ENCODE results near the gene ZFPL1.

ZFPL1 gene

GRCh38 chr11:65095974-65096806 is 12.2 kb downstream of the ZFPL1 start, which contains the start of gene VPS51:
Gene VPS51 (plus strand): TSS chr11:65096214. CDS start chr11:65096251, 37 bp downstream.
- DNase-seq: peak; percentile 21

DNA sequence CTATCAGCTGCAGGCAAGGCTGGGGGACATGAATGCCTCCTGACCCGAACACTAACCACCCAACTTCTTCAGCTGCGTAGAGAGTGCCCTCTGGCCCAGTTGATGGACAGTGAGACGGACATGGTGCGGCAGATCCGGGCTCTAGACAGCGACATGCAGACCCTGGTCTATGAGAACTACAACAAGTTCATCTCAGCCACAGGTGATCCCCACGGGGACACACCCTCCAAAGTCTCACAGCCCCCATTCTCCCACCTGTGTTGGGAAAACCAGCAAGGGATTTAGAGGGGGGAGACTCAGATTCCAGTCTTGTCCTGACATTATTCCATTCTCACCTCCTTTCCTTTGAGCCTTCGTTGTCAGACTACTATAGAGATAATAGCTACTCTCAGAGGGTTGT is 12.9 kb downstream of the ZFPL1 start:
- DNase-seq: no peak

DNA sequence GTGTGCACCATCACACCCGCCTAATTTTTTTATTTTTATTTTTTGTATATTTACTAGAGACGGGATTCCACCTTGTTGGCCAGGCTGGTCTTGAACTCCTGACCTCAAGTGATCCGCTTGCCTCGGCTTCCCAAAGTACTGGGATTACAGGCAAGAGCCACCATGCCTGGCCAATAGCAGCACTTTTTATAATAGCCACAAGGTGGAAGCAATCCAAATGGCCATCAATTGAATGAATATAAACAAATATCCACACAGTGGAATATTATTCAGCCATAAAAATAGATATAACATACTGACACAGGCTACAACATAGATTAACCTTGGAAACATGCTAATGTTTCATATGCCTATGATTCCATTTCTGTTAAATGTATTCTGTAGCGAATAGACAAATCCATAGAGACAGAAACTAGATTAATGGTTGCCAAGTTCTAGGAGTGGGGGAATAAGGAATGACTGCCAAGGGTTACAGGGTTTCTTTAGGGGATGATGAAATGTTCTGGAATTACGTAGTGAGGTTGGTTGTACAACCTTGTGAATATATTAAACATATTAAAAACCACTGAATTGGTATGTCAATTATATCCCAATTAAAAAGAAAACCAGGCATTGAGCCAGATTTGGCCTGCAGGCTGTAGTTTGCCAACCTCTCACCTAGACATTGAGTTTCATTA is 16.8 kb downstream of the ZFPL1 start:
- DNase-seq: no peak

- DNase-seq: no peak
Observed at GRCh38 chr11:65102142-65103095, 18.4 kb downstream of the ZFPL1 start.

GRCh38 chr11:65103476-65103875 is 19.5 kb downstream of the ZFPL1 start:
- DNase-seq: no peak

DNA sequence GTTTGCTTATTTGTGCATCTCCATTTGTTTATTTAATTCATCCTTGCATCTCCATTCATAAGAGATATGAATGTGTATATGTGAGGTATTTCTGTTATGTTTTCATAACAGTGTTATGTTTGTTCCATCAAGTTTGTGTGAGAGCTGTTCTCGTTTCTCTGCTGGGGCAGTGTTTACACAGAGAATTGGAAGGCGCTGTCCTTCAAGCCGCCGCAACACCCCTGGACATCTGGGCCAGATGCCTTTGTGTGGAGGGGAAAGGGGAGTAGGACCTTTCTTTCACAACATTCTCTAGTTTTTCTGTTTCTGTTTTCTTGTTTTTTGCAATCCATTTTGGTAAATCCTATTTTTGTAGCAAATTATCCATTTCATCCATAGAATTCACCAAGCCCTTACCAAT is 20.6 kb downstream of the ZFPL1 start:
- no peak for DNase-seq

GRCh38 chr11:65107078-65107477 is 23.1 kb downstream of the ZFPL1 start:
- DNase-seq: no peak

- no peak for DNase-seq
Observed at GRCh38 chr11:65107751-65108468, 23.9 kb downstream of the ZFPL1 start.

DNA sequence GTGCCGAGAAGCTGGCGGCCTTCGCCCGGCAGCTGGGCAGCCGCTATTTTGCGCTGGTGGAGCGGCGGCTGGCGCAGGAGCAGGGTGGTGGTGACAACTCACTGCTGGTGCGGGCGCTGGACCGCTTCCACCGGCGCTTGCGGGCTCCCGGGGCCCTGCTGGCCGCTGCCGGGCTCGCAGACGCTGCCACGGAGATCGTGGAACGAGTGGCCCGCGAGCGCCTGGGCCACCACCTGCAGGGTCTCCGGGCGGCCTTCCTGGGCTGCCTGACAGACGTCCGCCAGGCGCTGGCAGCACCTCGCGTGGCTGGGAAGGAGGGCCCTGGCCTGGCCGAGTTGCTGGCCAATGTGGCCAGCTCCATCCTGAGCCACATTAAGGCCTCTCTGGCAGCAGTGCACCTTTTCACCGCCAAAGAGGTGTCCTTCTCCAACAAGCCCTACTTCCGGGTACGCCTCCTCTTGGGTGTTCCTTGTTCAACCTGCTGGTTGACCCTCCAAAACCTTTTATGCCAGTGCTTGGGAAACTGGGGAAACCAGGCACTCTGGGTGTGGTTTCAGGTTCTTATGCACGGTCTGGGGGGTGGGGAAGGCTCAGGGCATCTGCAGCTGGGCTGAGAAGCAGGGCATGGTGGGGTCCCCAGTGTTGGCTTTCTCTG is 24.6 kb downstream of the ZFPL1 start:
- DNase-seq: no peak

- no peak for DNase-seq
Observed at GRCh38 chr11:65109231-65110198, 25.5 kb downstream of the ZFPL1 start.

DNA sequence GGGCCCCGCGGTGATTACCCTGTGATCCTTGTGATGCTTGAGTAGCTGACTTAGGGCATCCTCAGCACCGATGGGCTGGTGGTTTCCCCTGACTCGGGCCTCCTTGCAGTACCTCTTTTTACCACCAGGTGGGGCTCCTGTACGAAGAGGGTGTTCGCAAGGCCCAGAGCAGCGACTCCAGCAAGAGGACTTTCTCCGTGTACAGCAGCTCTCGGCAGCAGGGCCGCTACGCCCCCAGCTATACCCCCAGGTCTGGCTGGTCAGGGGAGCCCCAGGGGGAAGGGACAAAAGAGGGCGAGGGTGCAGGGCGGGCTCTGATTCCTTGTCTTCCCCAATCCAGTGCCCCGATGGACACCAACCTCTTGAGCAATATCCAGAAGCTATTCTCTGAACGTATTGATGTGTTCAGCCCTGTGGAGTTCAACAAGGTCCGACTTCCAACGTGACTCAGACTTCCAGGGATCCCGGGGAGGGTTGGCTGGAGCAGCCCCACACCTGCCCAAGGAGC is 26.4 kb downstream of the ZFPL1 start:
- peak; percentile 32 for DNase-seq

- DNase-seq: no peak
Observed at GRCh38 chr11:65111159-65111743, 27.2 kb downstream of the ZFPL1 start.

DNA sequence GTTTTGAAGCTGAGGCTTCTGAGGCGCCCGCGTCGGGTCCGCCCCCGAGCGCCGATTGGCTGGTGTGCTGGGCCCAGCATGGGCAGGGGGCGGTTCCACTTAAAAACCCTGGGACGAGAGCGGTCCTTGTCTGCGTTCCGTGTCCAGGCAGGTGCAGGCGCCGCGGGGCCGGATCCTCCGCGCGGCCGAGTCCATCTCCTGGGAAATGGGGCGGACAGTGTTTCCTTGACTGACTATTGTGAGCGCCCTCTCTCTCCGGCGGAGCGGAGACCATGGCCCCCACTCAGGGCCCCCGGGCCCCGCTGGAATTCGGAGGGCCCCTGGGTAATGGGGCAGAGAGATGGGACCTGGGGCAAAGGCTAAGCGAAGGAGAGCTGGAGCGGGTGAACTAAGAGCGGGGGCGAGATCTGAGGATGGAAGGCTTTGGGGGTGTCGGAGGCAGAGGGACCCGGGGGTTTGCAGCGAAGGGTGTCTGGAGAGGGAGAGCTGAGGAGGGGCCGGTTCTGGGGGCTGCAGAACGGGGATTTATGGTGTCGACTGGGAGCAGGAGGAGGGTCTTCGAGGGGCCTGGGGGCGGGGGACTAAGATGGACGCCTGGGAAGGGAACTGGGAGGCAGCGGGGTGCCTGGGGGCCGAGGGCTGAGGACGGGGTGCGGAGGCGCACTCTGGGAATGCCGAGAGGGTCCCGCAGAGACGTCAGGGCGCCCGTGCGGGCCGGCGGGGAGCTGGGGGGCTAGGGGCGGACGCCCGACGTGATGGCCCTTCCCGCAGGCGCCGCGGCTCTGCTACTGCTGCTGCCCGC is 27.9 kb downstream of the ZFPL1 start, which contains the start of gene TM7SF2:
TSS of gene TM7SF2 (plus strand) at position 129 of the 802 bp plus-strand sequence. CDS start at position 273, 144 bp downstream.
- DNase-seq: peak; percentile 22

GRCh38 chr11:65112546-65113360 is 28.7 kb downstream of the ZFPL1 start:
- no peak for DNase-seq

DNA sequence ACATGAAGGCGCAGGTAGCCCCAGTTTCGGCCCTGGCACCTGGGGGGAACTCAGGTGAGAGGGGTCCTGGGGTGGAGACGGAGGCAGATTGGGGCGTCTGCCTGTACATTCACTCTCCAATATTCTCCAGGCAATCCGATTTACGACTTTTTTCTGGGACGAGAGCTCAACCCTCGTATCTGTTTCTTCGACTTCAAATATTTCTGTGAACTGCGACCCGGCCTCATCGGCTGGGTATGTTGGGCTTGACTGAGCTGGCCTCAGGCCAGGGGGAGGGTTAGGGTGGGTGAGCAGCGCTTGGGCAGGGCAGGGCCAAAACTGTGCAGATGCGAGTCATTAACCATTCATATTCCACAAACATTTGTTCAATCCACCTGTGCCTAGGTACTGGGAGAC is 29.3 kb downstream of the ZFPL1 start:
- DNase-seq: no peak

DNA sequence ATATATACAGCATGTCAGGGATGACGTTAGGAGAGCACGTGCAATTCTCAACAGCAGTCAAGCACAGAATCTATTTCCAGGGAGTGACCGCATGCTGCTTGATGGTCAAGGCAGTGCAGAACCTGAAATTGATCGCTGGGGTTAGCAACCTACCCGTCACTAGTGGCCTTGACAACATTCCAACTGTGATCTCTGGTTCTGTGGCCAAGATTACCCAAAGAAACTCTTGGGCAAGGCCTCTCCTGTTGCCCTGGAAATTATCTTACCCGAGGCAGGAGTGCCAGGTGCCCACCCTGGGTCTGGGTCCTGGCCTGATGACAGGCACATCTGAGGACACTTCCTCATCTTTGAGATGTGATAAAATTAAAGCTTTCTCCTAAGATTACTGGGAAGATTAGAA is 29.8 kb downstream of the ZFPL1 start:
- no peak for DNase-seq

DNA sequence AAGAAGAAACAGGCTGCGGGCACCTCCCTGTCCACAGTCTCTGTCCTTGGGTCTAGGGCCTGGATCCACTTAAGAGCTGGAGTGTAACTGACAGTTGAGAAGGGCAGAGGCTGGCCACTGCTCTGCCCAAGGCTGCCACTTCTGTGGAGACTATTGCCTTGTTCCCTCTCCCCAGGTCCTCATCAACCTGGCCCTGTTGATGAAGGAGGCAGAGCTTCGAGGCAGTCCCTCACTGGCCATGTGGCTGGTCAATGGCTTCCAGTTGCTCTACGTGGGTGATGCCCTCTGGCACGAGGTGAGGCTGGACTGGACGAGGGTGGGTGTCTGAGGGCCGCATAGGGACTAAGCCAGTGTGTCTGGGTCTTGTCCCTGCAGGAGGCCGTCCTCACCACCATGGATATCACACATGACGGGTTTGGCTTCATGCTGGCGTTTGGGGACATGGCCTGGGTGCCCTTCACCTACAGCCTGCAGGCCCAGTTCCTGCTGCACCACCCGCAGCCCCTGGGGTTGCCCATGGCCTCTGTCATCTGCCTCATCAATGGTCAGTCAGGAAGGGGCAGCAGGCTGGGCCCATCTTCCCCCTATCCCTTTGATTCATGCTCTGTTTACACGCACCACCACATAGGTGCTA is 30.6 kb downstream of the ZFPL1 start:
- DNase-seq: no peak

Data from GOT3 (cell line).